ENCODE data around the gene SLC37A1. TPM values are rescaled to one million over a fixed set of nuclear protein-coding genes. Genes with fewer than 3 reads are reported as not detected.

The SLC37A1 gene
- total RNA-seq, 4 donors from 2014 or later, result 66.0 to 249 (median 195) TPM

- Histone ChIP-seq H3K27ac (no peak overlapping the region), H3K4me3 (no peak overlapping the region), H3K9me3 (no peaks in the 10 kb centered on the region), H3K27me3 (no peaks in the 10 kb centered on the region), H3K36me3 (peaks cover 0 to 9% (median 0%) of the 10 kb centered on the region in 3 donors), H3K4me1 (no peaks in the 10 kb centered on the region)
- peak in 2 of 3 donors; percentile 44 for DNase-seq
- TF ChIP-seq POLR2A (IDR thresholded peaks at IDR 0.05) (no peak), CTCF (IDR thresholded peaks at IDR 0.05) (no peak)
Observed at GRCh38 chr21:42581993-42582786, 68.5 kb downstream of the SLC37A1 start.

GRCh38 chr21:42582787-42583476 lies 69.3 kb downstream of the SLC37A1 start:
- Histone ChIP-seq H3K4me1 (no peaks in the 10 kb centered on the region), H3K36me3 (peaks cover 0 to 5% (median 0%) of the 10 kb centered on the region in 3 donors), H3K9me3 (no peaks in the 10 kb centered on the region), H3K27ac (no peak overlapping the region), H3K27me3 (no peaks in the 10 kb centered on the region), H3K4me3 (no peak overlapping the region)
- TF ChIP-seq CTCF (IDR thresholded peaks at IDR 0.05) (no peak), POLR2A (IDR thresholded peaks at IDR 0.05) (no peak)
- DNase-seq, result peak in 2 of 3 donors; percentile 8 to 19

- peak in 1 of 3 donors; percentile 40 for DNase-seq
- Histone ChIP-seq H3K27ac (no peak overlapping the region), H3K9me3 (no peaks in the 10 kb centered on the region), H3K4me1 (no peaks in the 10 kb centered on the region), H3K4me3 (no peak overlapping the region), H3K36me3 (peaks cover 0 to 5% (median 0%) of the 10 kb centered on the region in 3 donors), H3K27me3 (no peaks in the 10 kb centered on the region)
- TF ChIP-seq CTCF (IDR thresholded peaks at IDR 0.05) (no peak), POLR2A (IDR thresholded peaks at IDR 0.05) (no peak)
Observed at GRCh38 chr21:42583477-42584295, 70.0 kb downstream of the SLC37A1 start.

GRCh38 chr21:42584296-42584641 lies 70.6 kb downstream of the SLC37A1 start:
- peaks cover 0 to 5% (median 0%) of the 10 kb centered on the region in 3 donors for H3K36me3 ChIP-seq
- H3K27me3 ChIP-seq, result no peaks in the 10 kb centered on the region
- H3K4me3 ChIP-seq, result no peak overlapping the region
- no peak for TF ChIP-seq POLR2A (IDR thresholded peaks at IDR 0.05)
- TF ChIP-seq CTCF (IDR thresholded peaks at IDR 0.05), result no peak
- no peak overlapping the region for H3K27ac ChIP-seq
- no peaks in the 10 kb centered on the region for H3K4me1 ChIP-seq
- DNase-seq, result peak in 2 of 3 donors; percentile 31 to 47
- no peaks in the 10 kb centered on the region for H3K9me3 ChIP-seq

GRCh38 chr21:42585881-42586280 lies 72.2 kb downstream of the SLC37A1 start:
- no peak overlapping the region for H3K27ac ChIP-seq
- TF ChIP-seq CTCF (IDR thresholded peaks at IDR 0.05) (no peak), POLR2A (IDR thresholded peaks at IDR 0.05) (no peak)
- H3K4me1 ChIP-seq, result no peaks in the 10 kb centered on the region
- H3K9me3 ChIP-seq, result no peaks in the 10 kb centered on the region
- no peaks in the 10 kb centered on the region for H3K27me3 ChIP-seq
- no peaks in the 10 kb centered on the region for H3K36me3 ChIP-seq
- no peak overlapping the region for H3K4me3 ChIP-seq
- DNase-seq, result peak in 1 of 3 donors; percentile 31
